OCI-LY3 (cell line): ENCODE data around the gene ICA1.

Experiments used
- CTCF ChIP-seq: fragments of 200-600, 300-600 bp; sonication (generic); IDR thresholded peaks from 2 replicates; pipeline ENCODE4 v1.5.1; 2014; ENCODE audit warnings: antibody characterized with exemption, low read length, low read depth
- EZH2phosphoT487 ChIP-seq: fragments of 200-600 bp; shearing (Covaris generic); IDR thresholded peaks from 2 replicates; pipeline ENCODE4 v1.6.1; 2018; ENCODE audit warnings: antibody characterized with exemption, mixed run types, low read depth

DNA sequence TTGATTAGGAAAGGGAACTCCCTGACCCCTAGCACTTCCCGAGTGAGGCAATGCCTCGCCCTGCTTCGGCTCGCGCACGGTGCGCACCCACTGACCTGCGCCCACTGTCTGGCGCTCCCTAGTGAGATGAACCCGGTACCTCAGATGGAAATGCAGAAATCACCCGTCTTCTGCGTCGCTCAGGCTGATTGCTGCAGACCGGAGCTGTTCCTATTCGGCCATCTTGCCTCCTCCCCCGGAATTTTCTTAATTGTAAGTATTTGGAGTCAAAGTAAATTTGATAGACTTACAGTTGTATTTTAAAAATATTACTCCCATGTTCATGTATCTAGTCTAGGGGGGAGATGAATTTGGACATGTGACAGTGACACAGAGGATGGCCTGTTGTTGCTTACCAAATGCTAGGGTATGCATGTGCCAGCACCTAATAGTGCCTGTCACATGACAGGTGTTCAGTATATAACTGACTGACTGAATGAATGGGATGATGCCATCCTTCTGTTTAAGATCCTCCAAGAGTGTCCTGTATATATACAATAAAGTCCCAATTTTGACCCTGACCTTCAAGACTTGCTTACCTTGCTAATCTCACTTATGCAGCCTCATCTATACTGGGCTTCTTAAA, 42.0 kb upstream of the ICA1 start:
- TF ChIP-seq CTCF (no peak), EZH2phosphoT487 (no peak)
